Activated CD8-positive, alpha-beta T cell treated with anti-CD3 and anti-CD28 coated beads, Interleukin-2, amount 10 ng/mL, durations not matched to agents 7 days and 5 days (primary cell): ENCODE measurements around the gene SLC13A2. TPM values are rescaled to one million over a fixed set of nuclear protein-coding genes. Genes with fewer than 3 reads are reported as not detected.
A peak's percentile ranks its signal among the peaks of the same experiment; 100 is the strongest.

Source experiments
- ATAC-seq: fragments of 150-1000 bp; cut with Tn5 transposase; one replicate; pipeline ENCODE4 v1.10.0; 2021; ENCODE audit warnings: moderate library complexity
- CTCF ChIA-PET: fragments of 350-600 bp; sonication (Branson Sonifier 250); formaldehyde crosslinking; loops from one replicate; lab custom pipeline; 2021; ENCODE audit warnings: antibody characterized with exemption; lab: Charles Lee
- POLR2A ChIA-PET: fragments of 350-600 bp; sonication (Branson Sonifier 250); formaldehyde crosslinking; loops from one replicate; lab custom pipeline; 2021; ENCODE audit warnings: antibody characterized with exemption; lab: Charles Lee
- DNase-seq: peaks from one replicate; pipeline ENCODE4 v3.0.0-alpha.2; 2020
- H3K27ac Mint-ChIP-seq: one replicate; pipeline ENCODE4 v1.8.0; 2021; ENCODE audit warnings: mild to moderate bottlenecking, mixed read lengths
- H3K27me3 Mint-ChIP-seq: one replicate; pipeline ENCODE4 v1.8.0; 2021; ENCODE audit warnings: low read depth, mixed read lengths
- H3K36me3 Mint-ChIP-seq: one replicate; pipeline ENCODE4 v1.8.0; 2021; ENCODE audit warnings: low read depth, mixed read lengths
- H3K4me1 Mint-ChIP-seq: one replicate; pipeline ENCODE4 v1.8.0; 2021; ENCODE audit warnings: low read depth, mixed read lengths
- H3K4me3 Mint-ChIP-seq: one replicate; pipeline ENCODE4 v1.8.0; 2021; ENCODE audit warnings: mild to moderate bottlenecking, mixed read lengths
- H3K9me3 Mint-ChIP-seq: one replicate; pipeline ENCODE4 v1.8.0; 2022; ENCODE audit warnings: mixed read lengths; ENCODE audit not compliant: insufficient read depth
- total RNA-seq, 2 experiments: library from RNA; stranded (reverse); gene quantifications; one replicate each; pipeline ENCODE4 v1.2.3, GENCODE V29; 2021

The SLC13A2 gene
- total RNA-seq, 2 experiments from 2014 or later = not detected

DNA sequence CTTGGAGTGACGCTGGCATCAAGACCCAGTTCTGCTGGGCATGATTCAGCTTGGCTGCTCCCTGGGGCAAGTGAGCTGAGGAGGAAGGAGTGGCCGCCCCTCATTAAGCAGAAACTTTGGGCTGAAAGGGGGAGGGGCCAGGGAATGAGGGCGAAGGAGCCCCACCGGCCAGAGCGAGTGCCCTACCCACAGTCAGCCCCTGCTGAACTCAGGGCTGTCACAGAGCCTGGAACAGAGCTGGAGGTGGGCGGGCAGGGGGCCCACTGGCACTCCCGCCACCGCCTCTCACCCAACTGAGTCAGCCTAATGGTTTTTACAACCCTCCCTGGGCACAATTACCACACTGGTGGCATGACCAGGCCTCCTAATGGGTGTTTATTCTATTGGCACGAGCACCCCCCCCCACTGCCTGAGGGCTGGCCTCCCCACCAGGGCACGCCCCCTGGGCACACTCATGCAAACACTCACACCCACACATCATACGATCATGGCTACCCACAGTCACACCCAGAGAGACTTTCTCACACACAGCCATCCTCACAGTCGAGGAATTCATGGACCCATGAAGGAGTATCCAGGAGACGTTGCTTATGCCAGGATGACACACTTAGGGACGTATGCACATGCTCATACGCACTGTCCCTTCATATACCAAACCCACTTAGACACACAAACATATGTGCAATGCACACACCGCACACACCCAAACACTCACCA lies 59.8 kb downstream of the SLC13A2 start:
- no peaks in the 10 kb centered on the region for H3K9me3 Mint-ChIP-seq

GRCh38 chr17:28534740-28535375 lies 61.4 kb downstream of the SLC13A2 start:
- no peaks in the 10 kb centered on the region for H3K27me3 Mint-ChIP-seq
- CTCF ChIA-PET = interaction anchor here (0.7 to 1.4 kb wide), 3 partner anchors 12 to 51 kb away, joined by 3 read pairs; no protein-coding TSS in a partner anchor
- H3K4me1 Mint-ChIP-seq = no peaks in the 10 kb centered on the region
- H3K36me3 Mint-ChIP-seq = no peaks in the 10 kb centered on the region
- no peak overlapping the region for H3K4me3 Mint-ChIP-seq
- ATAC-seq = no peak
- no peak for DNase-seq
- no peak overlapping the region for H3K27ac Mint-ChIP-seq
- no peaks in the 10 kb centered on the region for H3K9me3 Mint-ChIP-seq
- POLR2A ChIA-PET = no interaction called here

More for the DNA sequence above, 59.8 kb downstream of the SLC13A2 start:
- POLR2A ChIA-PET = no interaction called here
- Mint-ChIP-seq H3K36me3 (no peaks in the 10 kb centered on the region), H3K27ac (no peak overlapping the region), H3K4me1 (no peaks in the 10 kb centered on the region), H3K4me3 (no peak overlapping the region), H3K27me3 (no peaks in the 10 kb centered on the region)
- DNase-seq (no peak), ATAC-seq (no peak)
- CTCF ChIA-PET = no interaction called here

DNA sequence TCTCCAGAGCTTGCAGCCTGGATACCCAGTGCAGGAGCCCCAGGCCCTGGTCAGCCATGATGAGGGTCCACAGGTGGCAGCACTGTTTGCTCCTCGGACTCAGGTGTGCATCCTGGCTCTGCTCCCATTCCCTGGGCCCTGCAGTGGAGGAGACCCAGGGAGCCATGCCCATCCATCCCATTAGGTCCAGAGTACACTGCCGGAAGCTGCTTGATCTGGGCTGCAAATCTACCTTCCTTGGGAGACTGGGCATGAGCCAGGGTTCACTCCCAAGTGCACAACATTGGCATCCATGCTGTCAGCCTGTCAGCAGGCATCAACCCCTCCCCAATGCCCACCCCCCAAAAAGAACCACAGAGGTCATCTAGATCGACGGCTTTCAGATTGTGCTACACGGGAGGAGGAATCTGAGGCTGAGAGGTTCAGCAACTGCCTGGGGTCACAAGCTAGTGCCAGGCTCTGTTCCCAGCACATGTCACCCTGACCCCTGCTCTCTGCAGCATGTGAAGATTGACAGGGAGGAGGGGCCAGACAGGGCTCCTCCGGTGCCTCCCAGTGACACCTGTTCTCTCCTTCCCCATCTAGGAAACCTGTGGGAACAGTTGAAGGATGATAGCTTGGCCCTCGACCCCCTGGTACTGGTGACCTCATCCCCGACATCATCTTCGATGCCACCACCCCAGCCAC lies 63.2 kb downstream of the SLC13A2 start:
- H3K4me1 Mint-ChIP-seq = no peaks in the 10 kb centered on the region
- no peak for ATAC-seq
- no peaks in the 10 kb centered on the region for H3K27me3 Mint-ChIP-seq
- no peaks in the 10 kb centered on the region for H3K36me3 Mint-ChIP-seq
- ChIA-PET CTCF (interaction anchor here (1.2 to 2.0 kb wide), 5 partner anchors 10 to 53 kb away, joined by 3 to 6 read pairs (median 5); no protein-coding TSS in a partner anchor), POLR2A (interaction anchor here (0.6 kb wide), 1 partner anchor 153 kb away, joined by 3 read pairs; no protein-coding TSS in a partner anchor)
- H3K9me3 Mint-ChIP-seq = no peaks in the 10 kb centered on the region
- no peak overlapping the region for H3K4me3 Mint-ChIP-seq
- H3K27ac Mint-ChIP-seq = no peak overlapping the region
- no peak for DNase-seq

- DNase-seq (no peak), ATAC-seq (peak; percentile 24)
- Mint-ChIP-seq H3K27me3 (no peaks in the 10 kb centered on the region), H3K4me1 (no peaks in the 10 kb centered on the region), H3K27ac (no peak overlapping the region), H3K36me3 (no peaks in the 10 kb centered on the region), H3K4me3 (no peak overlapping the region), H3K9me3 (no peaks in the 10 kb centered on the region)
- POLR2A ChIA-PET = interaction anchor here (0.6 kb wide), 1 partner anchor 154 kb away, joined by 3 read pairs; no protein-coding TSS in a partner anchor
- CTCF ChIA-PET = interaction anchor here (1.0 to 2.0 kb wide), 5 partner anchors 10 to 41 kb away, joined by 3 to 6 read pairs (median 5); no protein-coding TSS in a partner anchor
Measured at GRCh38 chr17:28537219-28537610, 63.8 kb downstream of the SLC13A2 start.

GRCh38 chr17:28538296-28538895 lies 65.0 kb downstream of the SLC13A2 start:
- Mint-ChIP-seq H3K4me3 (no peak overlapping the region), H3K9me3 (no peaks in the 10 kb centered on the region), H3K27ac (no peak overlapping the region), H3K4me1 (no peaks in the 10 kb centered on the region), H3K36me3 (no peaks in the 10 kb centered on the region), H3K27me3 (no peaks in the 10 kb centered on the region)
- no peak for ATAC-seq
- POLR2A ChIA-PET = no interaction called here
- CTCF ChIA-PET = interaction anchor here (1.0 to 1.2 kb wide), 2 partner anchors 9 to 10 kb away, joined by 3 to 5 read pairs; no protein-coding TSS in a partner anchor
- no peak for DNase-seq

- H3K4me3 Mint-ChIP-seq = no peak overlapping the region
- H3K4me1 Mint-ChIP-seq = no peaks in the 10 kb centered on the region
- no peaks in the 10 kb centered on the region for H3K36me3 Mint-ChIP-seq
- H3K27me3 Mint-ChIP-seq = no peaks in the 10 kb centered on the region
- ATAC-seq (no peak), DNase-seq (no peak)
- no peak overlapping the region for H3K27ac Mint-ChIP-seq
- POLR2A ChIA-PET = no interaction called here
- no peaks in the 10 kb centered on the region for H3K9me3 Mint-ChIP-seq
- CTCF ChIA-PET = interaction anchor here (0.7 to 2.5 kb wide), 8 partner anchors 8 to 52 kb away, joined by 3 to 21 read pairs (median 3); no protein-coding TSS in a partner anchor
Measured at GRCh38 chr17:28540231-28540630, 66.8 kb downstream of the SLC13A2 start.

DNA sequence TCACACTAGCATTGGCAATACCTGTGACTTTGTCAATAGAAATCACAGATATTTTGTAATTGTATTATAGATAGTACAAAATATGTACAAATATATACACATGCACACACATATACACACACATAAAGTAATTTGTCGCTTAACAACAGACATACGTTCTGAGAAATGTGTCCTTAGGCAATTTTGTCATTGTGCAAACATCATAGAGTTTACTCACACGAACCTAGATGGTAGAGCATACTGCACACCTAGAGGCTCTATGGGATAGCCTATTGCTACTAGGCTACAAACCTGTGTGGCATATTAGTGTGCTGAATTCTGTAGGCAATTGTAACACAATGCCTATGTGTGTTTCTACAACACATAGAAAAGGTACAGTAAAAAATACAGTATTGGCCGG lies 68.0 kb downstream of the SLC13A2 start:
- no peak for ATAC-seq
- H3K9me3 Mint-ChIP-seq = no peaks in the 10 kb centered on the region
- no peak overlapping the region for H3K27ac Mint-ChIP-seq
- no peaks in the 10 kb centered on the region for H3K4me1 Mint-ChIP-seq
- no peaks in the 10 kb centered on the region for H3K27me3 Mint-ChIP-seq
- no peaks in the 10 kb centered on the region for H3K36me3 Mint-ChIP-seq
- POLR2A ChIA-PET = no interaction called here
- H3K4me3 Mint-ChIP-seq = no peak overlapping the region
- DNase-seq = no peak
- CTCF ChIA-PET = interaction anchor here (0.7 to 2.5 kb wide), 7 partner anchors 8 to 184 kb away, joined by 3 to 21 read pairs (median 4); partner anchors contain the start of gene POLDIP2

DNA sequence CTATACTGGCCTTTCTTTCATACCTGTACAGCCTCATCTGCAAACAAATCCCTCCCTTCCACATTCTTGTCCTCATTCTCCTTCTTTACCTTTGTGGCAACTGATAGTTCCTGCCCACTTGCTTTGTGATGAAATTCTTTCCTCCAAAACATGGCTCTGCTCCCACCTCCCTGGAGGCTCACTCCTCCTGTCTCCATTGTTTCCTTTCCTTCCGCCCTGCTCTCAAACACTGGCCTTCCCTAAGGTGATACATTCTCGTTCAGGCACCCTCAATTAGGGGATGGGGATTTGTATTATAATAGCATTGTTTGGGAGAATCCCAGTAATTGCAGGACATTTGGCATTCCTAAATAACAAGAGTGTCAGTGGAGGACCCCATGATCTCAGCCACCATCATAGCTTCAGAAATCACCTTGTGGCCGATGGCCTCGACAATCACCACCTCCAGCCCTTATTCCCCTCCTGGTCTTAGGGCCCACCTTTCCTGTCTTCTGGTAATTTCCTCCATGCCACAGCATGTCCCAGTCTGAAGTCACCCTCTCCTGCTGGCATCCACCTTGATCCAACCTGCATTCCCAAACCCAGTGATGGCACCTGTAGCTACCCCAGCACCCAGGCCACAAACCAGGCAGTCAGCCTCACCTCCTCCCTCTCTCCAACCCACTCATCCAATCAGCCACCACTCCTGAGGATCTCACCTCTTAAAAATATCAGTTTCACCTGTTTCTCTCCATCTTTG lies 71.1 kb downstream of the SLC13A2 start:
- ATAC-seq (no peak), DNase-seq (no peak)
- Mint-ChIP-seq H3K4me1 (peaks cover 21% of the 10 kb centered on the region), H3K4me3 (no peak overlapping the region), H3K27ac (no peak overlapping the region), H3K36me3 (peaks cover 10% of the 10 kb centered on the region), H3K9me3 (no peaks in the 10 kb centered on the region), H3K27me3 (no peaks in the 10 kb centered on the region)
- CTCF ChIA-PET = no interaction called here
- POLR2A ChIA-PET = no interaction called here

GRCh38 chr17:28545141-28545503 lies 71.7 kb downstream of the SLC13A2 start:
- peaks cover 26% of the 10 kb centered on the region for H3K4me1 Mint-ChIP-seq

GRCh38 chr17:28545787-28546415 lies 72.5 kb downstream of the SLC13A2 start:
- H3K4me1 Mint-ChIP-seq = peaks cover 34% of the 10 kb centered on the region
- ChIA-PET POLR2A (interaction anchor here (0.9 kb wide), 1 partner anchor 31 kb away, joined by 3 read pairs; the partner anchor contains the start of gene ALDOC), CTCF (interaction anchor here (6.8 kb wide), 1 partner anchor 30 kb away, joined by 44 read pairs; the partner anchor contains the start of gene ALDOC)
- no peak overlapping the region for H3K4me3 Mint-ChIP-seq
- ATAC-seq (no peak), DNase-seq (no peak)
- H3K27me3 Mint-ChIP-seq = no peaks in the 10 kb centered on the region
- H3K27ac Mint-ChIP-seq = no peak overlapping the region
- H3K9me3 Mint-ChIP-seq = no peaks in the 10 kb centered on the region
- H3K36me3 Mint-ChIP-seq = peaks cover 10% of the 10 kb centered on the region

More at GRCh38 chr17:28545141-28545503, 71.7 kb downstream of the SLC13A2 start:
- no peaks in the 10 kb centered on the region for H3K9me3 Mint-ChIP-seq
- DNase-seq (no peak), ATAC-seq (no peak)
- H3K4me3 Mint-ChIP-seq = no peak overlapping the region
- H3K27ac Mint-ChIP-seq = peak overlapping the region; percentile 22
- POLR2A ChIA-PET = no interaction called here
- no peaks in the 10 kb centered on the region for H3K27me3 Mint-ChIP-seq
- CTCF ChIA-PET = interaction anchor here (6.8 kb wide), 1 partner anchor 30 kb away, joined by 44 read pairs; the partner anchor contains the start of gene ALDOC
- H3K36me3 Mint-ChIP-seq = peaks cover 10% of the 10 kb centered on the region
